Smooth muscle cell (in vitro differentiated cells): Measurements from ENCODE around the gene LGALS4. TPM values are rescaled to one million over a fixed set of nuclear protein-coding genes. Genes with fewer than 3 reads are reported as not detected.
"Not testable (repeated sequence)": the region's sequence is repeated elsewhere in the genome, so short reads cannot be mapped to it uniquely, and the experiment has no call there.

Source experiments
- DNase-seq: peaks from one replicate; lab custom pipeline; 2025; ENCODE audit not compliant: unreplicated experiment; lab: John Stamatoyannopoulos, UW
- H2AFZ ChIP-seq: fragments of 200-600 bp; sonication (generic); 2 replicates; pipeline ENCODE4 v1.6.0; 2016; ENCODE audit warnings: antibody characterized with exemption, low read depth, mild to moderate bottlenecking
- H3F3A ChIP-seq: fragments of 200-600 bp; sonication (generic); 2 replicates; pipeline ENCODE4 v1.6.0; 2017; ENCODE audit warnings: antibody characterized with exemption, low read depth
- H3K27ac ChIP-seq: fragments of 200-600 bp; sonication (generic); 2 replicates; pipeline ENCODE4 v1.5.1; 2016; ENCODE audit warnings: low read depth, mild to moderate bottlenecking
- H3K27me3 ChIP-seq: fragments of 200-600 bp; sonication (generic); 2 replicates; pipeline ENCODE4 v1.6.1; 2016; ENCODE audit warnings: low read depth, mild to moderate bottlenecking
- H3K36me3 ChIP-seq: fragments of 200-600 bp; sonication (generic); 2 replicates; pipeline ENCODE4 v1.5.1; 2016; ENCODE audit warnings: low read depth
- H3K4me1 ChIP-seq: fragments of 200-600 bp; sonication (generic); 2 replicates; pipeline ENCODE4 v1.5.1; 2016; ENCODE audit warnings: low read depth
- H3K4me2 ChIP-seq: fragments of 200-600 bp; sonication (generic); 2 replicates; pipeline ENCODE4 v1.6.0; 2016; ENCODE audit warnings: mild to moderate bottlenecking
- H3K4me3 ChIP-seq: fragments of 200-600 bp; sonication (generic); 2 replicates; pipeline ENCODE4 v1.5.1; 2016; ENCODE audit warnings: mild to moderate bottlenecking
- H3K79me2 ChIP-seq: fragments of 200-600 bp; sonication (generic); 2 replicates; pipeline ENCODE4 v1.6.0; 2016; ENCODE audit warnings: low read depth, mild to moderate bottlenecking
- H3K9ac ChIP-seq: fragments of 200-600 bp; sonication (generic); 2 replicates; pipeline ENCODE4 v1.6.0; 2016; ENCODE audit warnings: low read depth
- H3K9me3 ChIP-seq: fragments of 200-600 bp; sonication (generic); replicated peaks from 2 replicates; pipeline ENCODE4 v1.5.1; 2016; ENCODE audit warnings: low read depth
- H4K20me1 ChIP-seq: fragments of 200-600 bp; sonication (generic); 2 replicates; pipeline ENCODE4 v1.6.0; 2016; ENCODE audit warnings: low read depth
- WGBS: methylation state at CpG from one replicate; pipeline ENCODE4 v1.1.7; 2016; ENCODE audit warnings: low lambda C conversion rate; 5-methylcytosine and 5-hydroxymethylcytosine counted together
- polyA plus RNA-seq: library from polyadenylated mRNA; unstranded; fragments of >200 nt; fragmentation: Nextera tagmentation; extraction: Ambion mirVana; gene quantifications from 2 replicates; pipeline ENCODE4 v1.2.1, GENCODE V29; 2016
- total RNA-seq: library from RNA; depleted of rRNA; stranded (reverse); fragments of >200 nt; gene quantifications from 2 replicates; pipeline ENCODE4 v1.2.3, GENCODE V29; 2014
- TF ChIP-seq, protein P1 (sequence below): fragments of 200-600 bp; sonication (generic); IDR thresholded peaks from 2 replicates; pipeline ENCODE4 v1.5.1; 2017; ENCODE audit warnings: borderline replicate concordance, mild to moderate bottlenecking, antibody characterized with exemption; ENCODE audit not compliant: insufficient read depth, poor library complexity, severe bottlenecking

The LGALS4 gene, protein sequence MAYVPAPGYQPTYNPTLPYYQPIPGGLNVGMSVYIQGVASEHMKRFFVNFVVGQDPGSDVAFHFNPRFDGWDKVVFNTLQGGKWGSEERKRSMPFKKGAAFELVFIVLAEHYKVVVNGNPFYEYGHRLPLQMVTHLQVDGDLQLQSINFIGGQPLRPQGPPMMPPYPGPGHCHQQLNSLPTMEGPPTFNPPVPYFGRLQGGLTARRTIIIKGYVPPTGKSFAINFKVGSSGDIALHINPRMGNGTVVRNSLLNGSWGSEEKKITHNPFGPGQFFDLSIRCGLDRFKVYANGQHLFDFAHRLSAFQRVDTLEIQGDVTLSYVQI
- not detected in 2 replicates for total RNA-seq
- polyA plus RNA-seq, result 1.3 and 2.4 TPM in 2 replicates

DNA sequence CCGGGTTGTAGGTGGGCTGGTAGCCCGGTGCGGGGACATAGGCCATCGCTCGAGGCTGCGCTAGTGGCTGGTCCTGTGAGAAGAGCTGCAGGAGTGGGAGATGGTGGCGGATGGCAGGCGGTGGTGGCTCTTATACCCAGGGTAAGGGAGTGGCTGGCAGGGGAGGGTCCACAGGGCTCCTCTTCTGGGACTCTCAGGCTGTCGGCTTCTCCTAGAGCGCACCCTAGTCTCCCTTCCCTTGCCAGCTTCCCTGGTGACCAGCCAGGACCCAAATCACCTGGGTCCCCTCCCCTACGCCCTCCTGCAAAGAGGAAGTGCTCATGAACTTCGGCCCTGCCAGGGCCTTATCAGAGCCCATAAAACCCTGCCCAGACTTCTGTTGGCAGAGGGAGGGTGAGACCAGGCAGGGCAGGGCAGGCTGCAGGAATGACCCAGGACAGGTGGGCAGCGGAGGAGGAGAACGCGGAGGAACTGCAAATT, at the start of gene LGALS4:
Gene LGALS4 (minus strand): TSS at position 105 of the 480 bp plus-strand sequence. CDS start 59 bp downstream, at position 46.
- no peak within 1 kb of the TSS for H3K27ac ChIP-seq
- H4K20me1 ChIP-seq, result no peaks in the 10 kb centered on the region
- no peaks in the 10 kb centered on the region for H3K79me2 ChIP-seq
- no peaks in the 10 kb centered on the region for H3F3A ChIP-seq
- 94% methylated on average over 15 of the region's 15 CpGs for WGBS
- no peaks in the 10 kb centered on the region for H3K36me3 ChIP-seq
- no peak within 1 kb of the TSS for H3K4me3 ChIP-seq
- H3K4me1 ChIP-seq, result no peaks in the 10 kb centered on the region
- no peak within 1 kb of the TSS for H3K4me2 ChIP-seq
- H2AFZ ChIP-seq, result no peak within 1 kb of the TSS
- H3K9me3 ChIP-seq, result no peaks in the 10 kb centered on the region
- TF ChIP-seq, protein P1, sequence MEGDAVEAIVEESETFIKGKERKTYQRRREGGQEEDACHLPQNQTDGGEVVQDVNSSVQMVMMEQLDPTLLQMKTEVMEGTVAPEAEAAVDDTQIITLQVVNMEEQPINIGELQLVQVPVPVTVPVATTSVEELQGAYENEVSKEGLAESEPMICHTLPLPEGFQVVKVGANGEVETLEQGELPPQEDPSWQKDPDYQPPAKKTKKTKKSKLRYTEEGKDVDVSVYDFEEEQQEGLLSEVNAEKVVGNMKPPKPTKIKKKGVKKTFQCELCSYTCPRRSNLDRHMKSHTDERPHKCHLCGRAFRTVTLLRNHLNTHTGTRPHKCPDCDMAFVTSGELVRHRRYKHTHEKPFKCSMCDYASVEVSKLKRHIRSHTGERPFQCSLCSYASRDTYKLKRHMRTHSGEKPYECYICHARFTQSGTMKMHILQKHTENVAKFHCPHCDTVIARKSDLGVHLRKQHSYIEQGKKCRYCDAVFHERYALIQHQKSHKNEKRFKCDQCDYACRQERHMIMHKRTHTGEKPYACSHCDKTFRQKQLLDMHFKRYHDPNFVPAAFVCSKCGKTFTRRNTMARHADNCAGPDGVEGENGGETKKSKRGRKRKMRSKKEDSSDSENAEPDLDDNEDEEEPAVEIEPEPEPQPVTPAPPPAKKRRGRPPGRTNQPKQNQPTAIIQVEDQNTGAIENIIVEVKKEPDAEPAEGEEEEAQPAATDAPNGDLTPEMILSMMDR, result no peak
- no peak for DNase-seq
- no peaks in the 10 kb centered on the region for H3K27me3 ChIP-seq
- no peak within 1 kb of the TSS for H3K9ac ChIP-seq

DNA sequence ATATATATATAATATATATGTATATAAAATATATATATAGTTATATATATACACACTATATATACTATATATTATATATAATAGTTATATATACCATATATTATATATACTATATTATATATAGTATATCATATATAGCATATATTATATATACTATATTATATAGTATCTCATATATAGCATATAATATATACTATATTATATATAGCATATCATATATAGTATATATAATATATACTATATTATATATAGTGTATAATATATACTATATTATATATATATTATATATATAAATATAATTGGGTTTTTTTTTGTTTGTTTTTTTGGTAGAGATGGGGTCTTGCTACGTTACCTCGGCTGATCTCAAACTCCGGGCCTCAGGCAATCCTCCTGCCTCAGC, 48.6 kb upstream of the LGALS4 start:
- no peak for DNase-seq
- Histone ChIP-seq H3K79me2 (no peaks in the 10 kb centered on the region), H3K36me3 (no peaks in the 10 kb centered on the region), H2AFZ (no peak overlapping the region), H3K4me3 (no peak overlapping the region), H3K4me1 (peaks cover 12% of the 10 kb centered on the region), H3K9ac (no peak overlapping the region), H3K9me3 (no peaks in the 10 kb centered on the region), H3F3A (no peaks in the 10 kb centered on the region), H3K4me2 (no peak overlapping the region), H3K27me3 (no peaks in the 10 kb centered on the region), H4K20me1 (no peaks in the 10 kb centered on the region), H3K27ac (no peak overlapping the region)
- 99% methylated on average over 3 of the region's 3 CpGs for WGBS
- TF ChIP-seq, protein P1, result no peak

DNA sequence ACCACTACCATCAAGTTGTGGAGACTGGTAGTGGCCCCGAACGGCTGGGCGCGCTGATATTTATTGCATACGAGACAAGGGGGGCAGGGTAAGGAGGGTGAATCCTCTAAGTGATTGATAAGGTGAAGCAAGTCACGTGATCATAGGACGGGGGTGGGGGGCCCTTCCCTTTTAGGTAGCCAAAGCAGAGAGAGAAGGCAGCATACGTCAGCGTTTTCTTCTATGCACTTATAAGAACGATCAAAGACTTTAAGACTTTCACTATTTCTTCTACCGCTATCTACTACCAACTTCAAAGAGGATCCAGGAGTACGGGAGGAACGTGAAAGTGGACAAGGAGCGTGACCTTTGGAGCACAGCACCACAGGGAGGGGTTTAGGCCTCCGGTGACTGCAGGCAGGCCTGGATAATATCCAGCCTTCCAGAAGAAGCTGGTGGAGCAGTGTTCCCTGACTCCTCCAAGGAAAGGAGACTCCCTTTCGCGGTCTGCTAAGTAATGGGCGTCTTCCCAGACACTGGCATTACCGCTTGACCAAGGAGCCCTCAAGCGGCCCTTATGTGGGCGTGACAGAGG, 47.0 kb upstream of the LGALS4 start:
- not testable (repeated sequence) for H3K4me3 ChIP-seq, H3K27me3 ChIP-seq, H3K9me3 ChIP-seq, H2AFZ ChIP-seq, H3F3A ChIP-seq, DNase-seq, H3K4me2 ChIP-seq, H3K9ac ChIP-seq, H3K36me3 ChIP-seq, H3K27ac ChIP-seq, H4K20me1 ChIP-seq, H3K79me2 ChIP-seq
- WGBS, result 72% methylated on average over 21 of the region's 21 CpGs
- H3K4me1 ChIP-seq, result peaks cover 12% of the 10 kb centered on the region

DNA sequence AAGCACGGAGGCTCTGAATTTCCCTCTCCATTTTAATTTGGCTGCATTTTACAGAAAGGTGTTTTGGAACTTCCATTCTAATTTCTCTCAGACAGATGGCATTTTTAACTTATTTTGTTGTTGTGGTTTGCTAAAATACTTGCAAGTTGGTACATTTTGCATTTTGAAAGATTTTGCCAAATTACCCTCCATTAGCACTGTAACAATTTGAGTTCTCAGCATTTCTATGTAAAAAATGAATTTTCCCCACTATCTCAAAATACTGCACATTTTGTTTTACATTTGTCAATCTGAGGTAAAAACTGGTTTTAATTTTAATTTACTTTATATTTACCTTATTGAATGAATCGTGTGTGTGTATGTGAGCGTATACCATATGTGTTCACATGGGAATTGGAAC, 44.1 kb upstream of the LGALS4 start:
- Histone ChIP-seq H3K27ac (peak overlapping the region; percentile 19), H3K9ac (no peak overlapping the region), H3F3A (no peaks in the 10 kb centered on the region), H3K4me2 (no peak overlapping the region), H3K36me3 (no peaks in the 10 kb centered on the region), H3K79me2 (no peaks in the 10 kb centered on the region), H3K4me1 (peaks cover 12% of the 10 kb centered on the region), H2AFZ (no peak overlapping the region), H3K9me3 (no peaks in the 10 kb centered on the region), H4K20me1 (no peaks in the 10 kb centered on the region), H3K27me3 (no peaks in the 10 kb centered on the region), H3K4me3 (no peak overlapping the region)
- TF ChIP-seq, protein P1, result no peak
- 98% methylated on average over 3 of the region's 3 CpGs for WGBS
- DNase-seq, result no peak

DNA sequence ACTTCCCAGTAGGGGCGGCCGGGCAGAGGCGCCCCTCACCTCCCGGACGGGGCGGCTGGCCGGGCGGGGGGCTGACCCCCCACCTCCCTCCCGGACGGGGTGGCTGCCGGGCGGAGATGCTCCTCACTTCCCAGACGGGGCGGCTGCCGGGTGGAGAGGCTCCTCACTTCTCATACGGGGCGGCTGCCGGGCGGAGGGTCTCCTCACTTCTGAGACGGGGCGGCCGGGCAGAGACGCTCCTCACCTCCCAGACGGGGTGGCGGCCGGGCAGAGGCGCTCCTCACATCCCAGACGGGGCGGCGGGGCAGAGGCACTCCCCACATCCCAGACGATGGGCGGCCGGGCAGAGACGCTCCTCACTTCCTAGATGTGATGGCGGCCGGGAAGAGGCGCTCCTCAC, 43.0 kb upstream of the LGALS4 start:
- not testable (repeated sequence) for H3K4me2 ChIP-seq, H3K27me3 ChIP-seq
- WGBS, result 92% methylated on average over 21 of the region's 37 CpGs

DNA sequence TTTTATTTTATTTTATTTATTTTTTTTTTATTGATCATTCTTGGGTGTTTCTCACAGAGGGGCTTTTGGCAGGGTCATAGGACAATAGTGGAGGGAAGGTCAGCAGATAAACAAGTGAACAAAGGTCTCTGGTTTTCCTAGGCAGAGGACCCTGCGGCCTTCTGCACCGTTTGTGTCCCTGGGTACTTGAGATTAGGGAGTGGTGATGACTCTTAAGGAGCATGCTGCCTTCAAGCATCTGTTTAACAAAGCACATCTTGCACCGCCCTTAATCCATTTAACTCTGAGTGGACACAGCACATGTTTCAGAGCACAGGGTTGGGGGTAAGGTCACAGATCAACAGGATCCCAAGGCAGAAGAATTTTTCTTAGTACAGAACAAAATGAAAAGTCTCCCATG, 42.2 kb upstream of the LGALS4 start:
- H3K9me3 ChIP-seq, H3K36me3 ChIP-seq, H3K9ac ChIP-seq, DNase-seq, H2AFZ ChIP-seq, H3K27ac ChIP-seq, H4K20me1 ChIP-seq, H3K79me2 ChIP-seq, H3K27me3 ChIP-seq, H3K4me3 ChIP-seq, H3K4me2 ChIP-seq, H3F3A ChIP-seq: not testable (repeated sequence)
- peaks cover 11% of the 10 kb centered on the region for H3K4me1 ChIP-seq
- 90% methylated on average over 3 of the region's 3 CpGs for WGBS

More for the DNA sequence above, 43.0 kb upstream of the LGALS4 start:
- H4K20me1 ChIP-seq, H3K9ac ChIP-seq, H3K4me3 ChIP-seq, H2AFZ ChIP-seq, H3F3A ChIP-seq, H3K27ac ChIP-seq, H3K79me2 ChIP-seq, H3K9me3 ChIP-seq, DNase-seq, H3K36me3 ChIP-seq: not testable (repeated sequence)
- H3K4me1 ChIP-seq, result peaks cover 16% of the 10 kb centered on the region
